ENCODE data around the gene AMFR.
"Not testable (repeated sequence)": the region's sequence is repeated elsewhere in the genome, so short reads cannot be mapped to it uniquely, and the experiment has no call there.

Gene AMFR

GRCh38 chr16:56387396-56387795 lies 37.9 kb downstream of the AMFR start:
- no peak for DNase-seq

DNA sequence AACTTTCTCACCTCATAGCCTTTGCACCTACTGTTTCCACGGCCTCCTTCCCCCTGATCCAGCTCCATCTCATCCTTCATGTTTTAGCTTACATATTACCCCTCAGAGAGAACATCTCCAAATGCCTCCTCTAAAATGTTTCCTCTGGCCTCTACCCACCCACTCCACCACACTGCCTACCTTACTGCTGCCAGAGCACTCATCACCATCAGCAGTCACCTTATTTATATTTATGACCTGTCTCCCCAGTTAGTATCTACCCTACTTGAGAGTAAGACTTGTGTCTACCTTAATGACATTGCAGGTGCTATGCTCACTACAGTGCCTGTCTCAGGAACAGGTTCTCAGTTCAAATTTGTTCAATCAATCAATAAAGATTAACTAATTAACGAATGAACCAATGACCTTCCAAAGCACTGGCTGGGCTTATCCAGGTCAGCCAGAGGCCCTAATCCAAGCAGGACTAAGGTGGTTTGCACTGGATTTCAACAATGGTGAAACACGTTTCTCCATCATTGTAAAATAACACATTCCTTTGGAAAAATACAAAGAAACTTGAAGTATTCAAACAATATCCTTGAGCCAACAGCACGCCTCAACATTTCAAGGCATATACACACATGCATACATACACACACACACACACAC lies 41.1 kb downstream of the AMFR start:
- DNase-seq: no peak

- no peak for DNase-seq
These were observed 42.4 kb downstream of the AMFR start for GRCh38 chr16:56382901-56383355.

DNA sequence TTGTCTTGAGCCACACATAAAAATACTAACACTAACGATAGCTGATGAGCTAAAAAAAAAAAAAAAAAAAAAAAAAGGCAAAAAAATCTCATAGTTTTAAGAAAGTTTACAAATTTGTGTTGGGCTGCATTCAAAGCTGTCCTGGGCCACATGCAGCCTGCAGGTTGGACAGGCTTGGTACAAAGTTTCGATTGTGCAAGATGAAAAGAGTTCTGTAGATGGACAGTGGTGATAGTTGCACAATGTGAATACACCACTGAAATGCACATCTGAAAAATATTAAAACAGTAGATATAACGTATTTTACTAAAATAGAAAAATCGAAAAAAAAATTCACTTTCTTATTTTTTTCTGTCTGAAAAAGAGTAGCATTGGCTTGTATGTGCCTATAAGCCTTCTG lies 42.9 kb downstream of the AMFR start:
- no peak for DNase-seq

- not testable (repeated sequence) for DNase-seq
These were observed 44.4 kb downstream of the AMFR start for GRCh38 chr16:56380778-56381485.

DNA sequence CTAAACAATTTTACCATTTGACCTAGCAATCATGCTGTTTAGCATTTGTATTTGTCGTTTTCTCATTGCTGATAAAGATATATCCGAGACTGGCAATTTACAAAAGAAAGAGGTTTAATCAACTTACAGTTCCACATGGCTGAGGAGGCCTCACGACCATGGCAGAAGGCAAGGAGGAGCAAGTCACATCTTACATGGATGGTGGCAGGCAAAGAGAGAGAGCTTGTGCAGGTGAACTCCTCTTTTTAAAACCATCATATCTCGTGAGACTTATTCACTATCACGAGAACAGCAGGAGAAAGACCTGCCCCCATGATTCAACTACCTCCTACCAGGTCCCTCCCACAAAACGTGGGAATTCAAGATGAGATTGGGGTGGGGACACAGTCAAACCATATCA lies 46.3 kb downstream of the AMFR start:
- DNase-seq: not testable (repeated sequence)

DNA sequence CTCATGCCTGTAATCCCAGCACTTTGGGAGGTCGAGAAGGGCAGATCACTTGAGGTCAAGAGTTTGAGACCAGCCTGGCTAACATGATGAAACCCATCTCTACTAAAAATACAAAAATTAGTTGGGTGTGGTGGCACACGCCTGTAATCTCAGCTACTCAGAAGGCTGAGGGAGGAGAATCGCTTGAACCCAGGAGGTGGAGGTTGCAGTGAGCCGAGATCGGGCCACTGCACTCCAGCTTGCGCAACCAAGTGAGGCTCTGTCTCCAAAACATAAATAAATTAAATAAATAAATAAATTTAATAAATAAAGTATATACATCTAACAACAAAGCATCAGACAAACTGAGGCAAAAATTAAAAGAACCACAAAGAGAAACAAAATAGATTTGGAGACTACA lies 49.6 kb downstream of the AMFR start:
- DNase-seq: not testable (repeated sequence)

DNA sequence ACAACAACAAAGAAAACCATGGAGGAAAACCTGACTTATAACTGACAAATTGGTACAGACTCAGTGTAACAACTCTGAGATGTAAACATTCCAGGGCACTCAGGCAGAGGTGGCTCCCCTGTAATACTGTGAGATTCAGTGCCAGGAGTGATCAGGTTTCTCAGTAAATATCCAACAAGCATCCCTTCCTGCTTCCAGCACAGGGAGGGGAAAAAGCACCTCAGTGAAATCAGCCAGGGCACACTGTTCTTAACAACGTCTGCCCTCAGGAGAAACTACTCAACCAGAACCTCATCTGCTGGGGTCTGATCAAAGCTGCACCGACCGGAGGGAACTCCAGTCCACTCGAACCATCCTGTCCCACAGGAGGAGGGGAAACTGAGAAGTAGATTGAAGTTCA lies 52.3 kb downstream of the AMFR start:
- no peak for DNase-seq

DNA sequence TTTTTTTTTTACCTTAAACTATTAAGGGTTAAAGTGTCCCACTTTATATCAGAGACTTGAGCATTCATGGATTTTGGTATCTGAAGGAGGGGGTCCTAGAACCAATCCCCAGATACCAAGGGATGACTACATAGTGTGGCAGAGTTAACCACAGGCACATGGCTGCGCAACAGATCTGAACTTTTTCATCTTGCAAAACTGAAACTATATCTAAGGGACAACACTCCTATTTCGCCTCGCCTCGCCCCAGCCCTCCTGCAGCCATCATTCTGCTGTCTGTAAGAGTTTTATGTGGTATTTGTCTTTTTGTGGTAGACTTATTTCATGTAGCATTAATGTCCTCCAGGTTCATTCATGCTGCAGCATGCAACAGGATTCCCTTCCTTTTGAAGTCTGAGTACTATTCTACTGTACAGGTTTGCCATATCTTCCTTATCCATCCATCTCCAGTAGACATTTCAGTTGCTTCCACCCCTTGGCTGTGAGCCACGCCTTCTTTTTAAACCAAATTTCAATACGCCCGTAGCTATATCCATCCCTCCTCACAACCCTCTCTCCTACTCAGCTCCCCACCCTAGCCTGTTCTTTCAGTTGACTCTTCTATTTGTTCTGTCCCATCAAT lies 53.2 kb downstream of the AMFR start:
- DNase-seq: no peak

DNA sequence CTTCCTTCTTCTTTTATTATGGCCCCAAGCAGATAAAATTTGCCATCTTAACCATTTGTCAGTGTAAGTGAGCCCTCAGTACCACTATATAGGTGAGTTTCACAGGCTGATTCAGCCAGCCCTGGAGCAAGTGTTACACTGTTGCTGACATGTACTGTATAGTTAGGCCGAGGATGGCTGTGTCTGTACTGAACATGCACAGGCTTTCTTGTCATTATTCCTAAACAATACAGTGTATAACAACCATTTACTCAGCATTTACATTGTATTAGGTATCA lies 53.7 kb downstream of the AMFR start:
- no peak for DNase-seq

GRCh38 chr16:56370875-56371659 lies 54.3 kb downstream of the AMFR start:
- DNase-seq: no peak

DNA sequence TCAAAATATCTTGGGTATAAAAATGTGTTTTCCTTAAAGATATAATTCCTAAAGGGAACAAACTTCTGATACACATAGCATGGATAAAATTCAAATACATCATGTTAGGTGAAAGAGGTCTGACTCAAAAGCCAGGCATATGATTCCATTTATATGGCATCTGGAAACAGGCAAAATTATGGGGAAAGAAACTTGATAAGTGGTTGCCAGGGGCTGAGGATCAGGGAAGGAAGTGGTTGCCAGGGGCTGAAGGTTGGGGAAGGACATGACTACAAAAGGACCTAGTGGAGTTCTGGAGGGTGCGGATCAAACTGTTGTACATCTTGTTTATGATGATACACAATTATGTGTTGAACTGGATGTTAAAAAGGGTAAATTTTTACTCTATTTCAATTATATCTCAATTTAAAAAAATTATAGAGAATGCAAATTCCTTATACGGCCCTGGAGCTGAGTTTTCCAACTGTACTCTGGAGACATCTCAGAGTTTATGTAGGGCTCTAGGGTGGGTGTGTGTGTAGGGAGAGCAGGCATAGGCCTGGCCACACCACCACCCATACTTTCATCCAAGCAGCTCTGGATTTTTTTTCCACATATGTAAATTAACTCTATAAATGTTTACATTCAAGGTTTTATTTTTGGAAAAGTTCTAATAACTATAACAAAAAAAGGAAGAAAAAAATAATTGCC lies 55.0 kb downstream of the AMFR start:
- no peak for DNase-seq

DNA sequence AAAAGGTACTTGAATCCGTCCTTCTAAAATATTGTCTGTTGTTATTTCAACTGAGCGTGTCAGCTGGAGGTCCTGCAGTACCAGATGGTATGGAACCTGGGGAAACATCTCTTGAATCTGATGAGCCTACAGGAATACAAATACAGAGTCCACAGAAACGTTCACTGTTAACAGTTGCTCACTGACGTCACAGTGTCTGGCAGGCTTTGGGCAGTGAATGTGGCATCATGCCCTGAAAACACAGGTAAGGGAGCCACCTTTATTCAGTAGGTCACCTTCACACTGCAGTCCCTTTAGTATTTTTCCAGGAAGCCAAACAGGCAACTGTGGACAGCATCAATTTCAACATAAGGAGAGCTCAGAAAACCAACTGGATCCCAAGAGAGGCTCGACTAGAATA lies 56.1 kb downstream of the AMFR start:
- no peak for DNase-seq

GRCh38 chr16:56368545-56368944 lies 56.8 kb downstream of the AMFR start:
- no peak for DNase-seq

GRCh38 chr16:56367764-56368163 lies 57.6 kb downstream of the AMFR start:
- no peak for DNase-seq

DNA sequence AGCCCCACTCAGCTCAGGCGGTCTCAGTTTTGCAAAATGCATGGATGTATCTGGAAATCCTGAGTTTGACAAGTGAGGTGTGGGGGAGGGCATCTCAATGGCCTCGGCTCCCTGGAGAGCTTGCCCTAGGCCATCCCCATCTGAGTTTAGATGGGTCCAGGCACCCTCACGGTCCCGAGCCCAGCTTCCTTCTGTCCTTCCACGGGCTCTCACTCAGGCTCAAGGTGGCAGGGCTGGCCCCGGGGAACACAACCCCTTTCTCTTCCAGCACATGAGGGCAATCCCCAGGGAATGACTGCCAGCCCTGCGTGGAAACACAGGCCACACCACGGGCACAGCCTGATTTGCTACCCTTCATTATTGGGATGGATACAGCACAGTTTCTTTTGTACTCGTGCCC lies 58.4 kb downstream of the AMFR start:
- DNase-seq: no peak

GRCh38 chr16:56365552-56365951 lies 59.8 kb downstream of the AMFR start:
- DNase-seq: no peak

GRCh38 chr16:56364865-56365264 lies 60.5 kb downstream of the AMFR start:
- DNase-seq: no peak

- DNase-seq: no peak
These were observed 61.4 kb downstream of the AMFR start for GRCh38 chr16:56363781-56364565.

- no peak for DNase-seq
These were observed 62.1 kb downstream of the AMFR start for GRCh38 chr16:56363181-56363716.

GRCh38 chr16:56362706-56363105 lies 62.6 kb downstream of the AMFR start:
- no peak for DNase-seq
